ENCODE measurements around the gene PPM1D. TPM values are rescaled to one million over a fixed set of nuclear protein-coding genes. Genes with fewer than 3 reads are reported as not detected.

PPM1D gene
- total RNA-seq, 1 experiment from 2014 or later = 19.0 TPM

DNA sequence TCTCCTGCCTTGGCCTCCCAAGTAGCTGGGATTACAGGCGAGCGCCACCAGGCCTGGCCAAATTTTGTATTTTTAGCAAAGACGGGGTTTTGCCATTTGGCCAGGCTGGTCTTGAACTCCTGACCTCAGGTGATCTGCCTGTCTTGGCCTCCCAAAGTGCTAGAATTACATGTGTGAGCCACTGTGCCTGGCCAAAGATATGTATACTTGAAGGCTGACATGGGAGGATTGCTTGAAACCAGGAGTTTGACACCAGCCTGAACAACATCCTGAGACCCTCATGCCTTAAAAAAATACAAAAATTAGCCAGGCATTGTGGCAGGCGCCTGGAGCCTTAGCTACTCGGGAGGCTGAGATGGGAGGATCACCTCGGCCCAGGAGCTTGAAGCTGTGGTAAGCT is 80.8 kb downstream of the PPM1D start:
- Histone ChIP-seq H4K5ac (ENCODE audit: insufficient read length, low read depth, low read length) (no peak overlapping the region), H4K91ac (ENCODE audit: insufficient read length, low read depth, low read length) (no peak overlapping the region), H3K27ac (ENCODE audit: insufficient read length, low read depth, low read length) (no peak overlapping the region), H3T11ph (ENCODE audit: low read length) (no peak overlapping the region), H3K79me1 (ENCODE audit: insufficient read depth, low read depth, low read length, poor library complexity, severe bottlenecking) (no peaks in the 10 kb centered on the region), H2BK120ac (ENCODE audit: low read depth, low read length, poor library complexity, severe bottlenecking) (no peak overlapping the region), H3K4me2 (ENCODE audit: insufficient read depth, insufficient read length, low read length) (no peak overlapping the region), H3K4me1 (ENCODE audit: insufficient read depth, low read length) (no peaks in the 10 kb centered on the region), H3K23me2 (ENCODE audit: insufficient read length, low read depth, low read length, poor library complexity, severe bottlenecking) (peaks cover 9% of the 10 kb centered on the region), H3K79me2 (ENCODE audit: insufficient read depth, low read length) (no peaks in the 10 kb centered on the region), H4K20me1 (ENCODE audit: control insufficient read depth, insufficient read depth, insufficient read length) (no peaks in the 10 kb centered on the region), H3K9me3 (ENCODE audit: control insufficient read depth, low read depth, low read length) (no peaks in the 10 kb centered on the region), H3K23ac (ENCODE audit: insufficient read length, low read depth, low read length) (no peak overlapping the region), H2BK5ac (ENCODE audit: insufficient read length, low read length) (no peak overlapping the region), H2AFZ (ENCODE audit: low read length) (no peak overlapping the region), H3K56ac (ENCODE audit: insufficient read length, low read depth, low read length) (no peak overlapping the region), H2BK15ac (ENCODE audit: low read depth, low read length) (no peak overlapping the region), H3K4ac (ENCODE audit: low read depth, low read length) (no peak overlapping the region), H3K18ac (ENCODE audit: insufficient read length, low read depth, low read length) (no peak overlapping the region), H3K9ac (ENCODE audit: extremely low read depth, insufficient read length, low read length) (no peak overlapping the region), H3K14ac (ENCODE audit: insufficient read depth, low read length) (no peak overlapping the region), H2BK12ac (ENCODE audit: insufficient read length, low read depth, low read length) (no peak overlapping the region), H4K8ac (replicated peaks; ENCODE audit: insufficient read length, low read depth, low read length) (no peak overlapping the region), H3K27me3 (ENCODE audit: insufficient read depth, low read length) (no peaks in the 10 kb centered on the region), H2BK20ac (ENCODE audit: low read depth, low read length, poor library complexity, severe bottlenecking) (no peak overlapping the region), H2AK5ac (ENCODE audit: insufficient read length, low read length) (no peak overlapping the region)
- TF ChIP-seq, protein P1, sequence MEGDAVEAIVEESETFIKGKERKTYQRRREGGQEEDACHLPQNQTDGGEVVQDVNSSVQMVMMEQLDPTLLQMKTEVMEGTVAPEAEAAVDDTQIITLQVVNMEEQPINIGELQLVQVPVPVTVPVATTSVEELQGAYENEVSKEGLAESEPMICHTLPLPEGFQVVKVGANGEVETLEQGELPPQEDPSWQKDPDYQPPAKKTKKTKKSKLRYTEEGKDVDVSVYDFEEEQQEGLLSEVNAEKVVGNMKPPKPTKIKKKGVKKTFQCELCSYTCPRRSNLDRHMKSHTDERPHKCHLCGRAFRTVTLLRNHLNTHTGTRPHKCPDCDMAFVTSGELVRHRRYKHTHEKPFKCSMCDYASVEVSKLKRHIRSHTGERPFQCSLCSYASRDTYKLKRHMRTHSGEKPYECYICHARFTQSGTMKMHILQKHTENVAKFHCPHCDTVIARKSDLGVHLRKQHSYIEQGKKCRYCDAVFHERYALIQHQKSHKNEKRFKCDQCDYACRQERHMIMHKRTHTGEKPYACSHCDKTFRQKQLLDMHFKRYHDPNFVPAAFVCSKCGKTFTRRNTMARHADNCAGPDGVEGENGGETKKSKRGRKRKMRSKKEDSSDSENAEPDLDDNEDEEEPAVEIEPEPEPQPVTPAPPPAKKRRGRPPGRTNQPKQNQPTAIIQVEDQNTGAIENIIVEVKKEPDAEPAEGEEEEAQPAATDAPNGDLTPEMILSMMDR (conservative IDR thresholded peaks at IDR 0.05) = no peak
- Mint-ChIP-seq H3K9me3 (no peaks in the 10 kb centered on the region; a peak in 1 of 5 replicates), H3K4me3 (no peak overlapping the region), H3K27ac (no peak overlapping the region), H3K36me3 (ENCODE audit: insufficient read depth in 1 of 3, low read depth in 3 of 3) (peaks cover 0 to 6% (median 0%) of the 10 kb centered on the region in 3 experiments; a peak in 1 of 7 replicates), H3K27me3 (ENCODE audit: low read depth) (no peaks in the 10 kb centered on the region), H3K4me1 (peaks cover 9 to 13% of the 10 kb centered on the region in 2 experiments)
- DNase-seq = no peak
- no CpG with 5 or more reads among the region's 6 CpGs for WGBS (ENCODE audit: extremely low coverage, insufficient read length, low lambda C conversion rate)
